Esophagus squamous epithelium (tissue), 4 donors: ENCODE results near the gene DNER.

Experiments used
- CTCF ChIP-seq, 6 experiments: fragments of 450-650 bp in 4 of 6; fragments of 200-600 bp in 2 of 6; sonication (generic) in 2 of 6; IDR thresholded peaks; one replicate each; pipeline ENCODE4 v1.5.1; 2016 to 2019; ENCODE audit warnings: antibody characterized with exemption in 6 of 6, mild to moderate bottlenecking in 4 of 6, moderate library complexity in 4 of 6
- POLR2A ChIP-seq, 4 donors: fragments of 450-650 bp; IDR thresholded peaks; one replicate each; pipeline ENCODE4 v1.6.1; 2017; ENCODE audit warnings: antibody characterized with exemption in 4 of 4, mild to moderate bottlenecking in 4 of 4, moderate library complexity in 3 of 4

- TF ChIP-seq CTCF (IDR thresholded peaks at IDR 0.05) (no peak), POLR2A (IDR thresholded peaks at IDR 0.05) (no peak)
These were observed 171.0 kb downstream of the DNER start for GRCh38 chr2:229543176-229543873.
